Colonic mucosa (tissue), 4 donors: ENCODE measurements around the gene DEGS1. TPM values are rescaled to one million over a fixed set of nuclear protein-coding genes. Genes with fewer than 3 reads are reported as not detected.

ENCODE experiments used
- DNase-seq: peaks from one replicate; pipeline ENCODE4 v3.0.0-alpha.2; 2020
- H3K27ac ChIP-seq: fragments of 200-600 bp; one replicate; pipeline ENCODE4 v1.8.0; 2021
- H3K27me3 ChIP-seq: fragments of 200-600 bp; one replicate; pipeline ENCODE4 v1.8.0; 2021
- H3K36me3 ChIP-seq: fragments of 200-600 bp; one replicate; pipeline ENCODE4 v1.8.0; 2021
- H3K4me1 ChIP-seq: fragments of 200-600 bp; one replicate; pipeline ENCODE4 v1.8.0; 2021; ENCODE audit warnings: mild to moderate bottlenecking
- H3K4me3 ChIP-seq: fragments of 200-600 bp; one replicate; pipeline ENCODE4 v1.8.0; 2021
- H3K9ac ChIP-seq, 2 donors: one replicate each; pipeline ENCODE4 v1.7.0; 2013; ENCODE audit warnings: control low read depth in 2 of 2, low read depth in 2 of 2, low read length in 2 of 2
- H3K9me3 ChIP-seq: fragments of 200-600 bp; one replicate; pipeline ENCODE4 v1.8.0; 2021
- intact Hi-C: fragments of 100-400 bp; cut with DNase I; formaldehyde crosslinking; loops from one replicate; pipeline ENCODE4 v1.14.1; 2022
- total RNA-seq, 2 donors: library from RNA; stranded (reverse); fragmentation: NEBNext Ultra II Directional in 1 of 2; extraction: Animal tissue kit (Norgen Biotek cat#: 25700) in 1 of 2; gene quantifications; one replicate each; pipeline ENCODE4 v1.2.1, GENCODE V29; 2021
- TF ChIP-seq, protein P1 (sequence below): fragments of 200-600 bp; IDR thresholded peaks from one replicate; pipeline ENCODE4 v1.8.0; 2022; ENCODE audit warnings: antibody characterized with exemption, mild to moderate bottlenecking
- donor health status: healthy.
- donor health status: DM: no; HTN: no; CAD: no.
- donor health status: DM: no; HTN: no; CAD: no.

Gene DEGS1
- 10 to 100 TPM; 13.3 to 36.8 TPM for total RNA-seq

GRCh38 chr1:224182866-224183590, at the start of gene DEGS1:
TSS of gene DEGS1 (plus strand) at chr1:224183240. CDS start at chr1:224183337, 97 bp downstream.
- Histone ChIP-seq H3K9me3 (no peaks in the 10 kb centered on the region), H3K36me3 (no peaks in the 10 kb centered on the region), H3K27ac (peak within 1 kb of the TSS; percentile 98), H3K4me3 (peak within 1 kb of the TSS; percentile 96), H3K9ac (peak within 1 kb of the TSS; percentile 85 to 96), H3K27me3 (no peaks in the 10 kb centered on the region), H3K4me1 (peaks cover 5% of the 10 kb centered on the region)
- TF ChIP-seq, protein P1, sequence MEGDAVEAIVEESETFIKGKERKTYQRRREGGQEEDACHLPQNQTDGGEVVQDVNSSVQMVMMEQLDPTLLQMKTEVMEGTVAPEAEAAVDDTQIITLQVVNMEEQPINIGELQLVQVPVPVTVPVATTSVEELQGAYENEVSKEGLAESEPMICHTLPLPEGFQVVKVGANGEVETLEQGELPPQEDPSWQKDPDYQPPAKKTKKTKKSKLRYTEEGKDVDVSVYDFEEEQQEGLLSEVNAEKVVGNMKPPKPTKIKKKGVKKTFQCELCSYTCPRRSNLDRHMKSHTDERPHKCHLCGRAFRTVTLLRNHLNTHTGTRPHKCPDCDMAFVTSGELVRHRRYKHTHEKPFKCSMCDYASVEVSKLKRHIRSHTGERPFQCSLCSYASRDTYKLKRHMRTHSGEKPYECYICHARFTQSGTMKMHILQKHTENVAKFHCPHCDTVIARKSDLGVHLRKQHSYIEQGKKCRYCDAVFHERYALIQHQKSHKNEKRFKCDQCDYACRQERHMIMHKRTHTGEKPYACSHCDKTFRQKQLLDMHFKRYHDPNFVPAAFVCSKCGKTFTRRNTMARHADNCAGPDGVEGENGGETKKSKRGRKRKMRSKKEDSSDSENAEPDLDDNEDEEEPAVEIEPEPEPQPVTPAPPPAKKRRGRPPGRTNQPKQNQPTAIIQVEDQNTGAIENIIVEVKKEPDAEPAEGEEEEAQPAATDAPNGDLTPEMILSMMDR = no peak
- intact Hi-C loops = no loop called here
- peak; percentile 87 for DNase-seq

DNA sequence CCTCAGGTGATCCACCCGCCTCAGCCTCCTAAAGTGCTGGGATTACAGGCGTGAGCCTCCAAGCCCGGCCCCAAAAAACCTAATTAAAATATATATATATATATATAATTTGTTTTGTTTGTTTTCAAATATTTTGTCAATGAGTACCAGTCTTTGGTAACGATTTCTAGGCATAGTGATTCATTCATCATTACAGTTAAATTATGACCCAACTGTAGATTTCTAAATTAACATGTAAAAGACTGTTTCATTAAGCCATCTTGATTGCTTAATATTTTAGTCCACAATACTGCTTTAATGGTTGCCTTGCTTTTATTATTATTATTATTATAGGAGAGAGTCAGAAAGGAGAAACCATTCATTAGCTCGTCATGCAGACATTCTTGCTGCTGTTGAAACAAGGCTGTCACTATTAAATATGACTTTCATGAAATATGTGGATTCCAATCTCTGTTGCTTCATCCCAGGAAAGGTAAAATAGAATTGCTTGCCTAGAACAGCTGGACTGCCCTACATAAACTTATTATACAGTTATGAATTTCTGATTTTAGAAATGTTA, 49.2 kb upstream of the DEGS1 start:
- Histone ChIP-seq H3K9ac (no peak overlapping the region), H3K4me3 (no peak overlapping the region), H3K27me3 (no peaks in the 10 kb centered on the region), H3K9me3 (no peaks in the 10 kb centered on the region), H3K36me3 (peaks cover 11% of the 10 kb centered on the region), H3K4me1 (no peaks in the 10 kb centered on the region), H3K27ac (no peak overlapping the region)
- intact Hi-C loops = no loop called here
- DNase-seq = no peak
- TF ChIP-seq, protein P1 = no peak

DNA sequence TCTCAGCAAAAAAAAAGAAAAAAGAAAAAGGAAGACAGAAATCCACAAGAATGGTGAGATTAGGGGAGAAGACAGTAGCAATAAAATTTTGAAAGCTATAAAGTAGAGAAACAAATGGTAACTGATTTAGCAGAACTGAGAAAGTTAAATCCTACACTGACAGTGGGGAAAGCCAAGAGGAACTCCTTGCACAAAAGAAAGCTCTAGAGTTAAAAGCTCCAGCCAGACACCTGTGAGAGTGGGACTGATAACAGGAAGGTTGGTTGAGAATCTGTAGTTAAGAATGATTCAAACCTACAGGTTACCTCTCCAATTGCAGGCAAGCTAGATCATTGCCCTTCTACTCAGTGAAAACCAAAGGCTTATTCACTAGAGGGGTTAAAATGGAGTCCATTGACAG, 45.5 kb upstream of the DEGS1 start:
- Histone ChIP-seq H3K4me3 (no peak overlapping the region), H3K27ac (no peak overlapping the region), H3K9ac (no peak overlapping the region), H3K27me3 (no peaks in the 10 kb centered on the region), H3K36me3 (no peaks in the 10 kb centered on the region), H3K4me1 (no peaks in the 10 kb centered on the region), H3K9me3 (no peaks in the 10 kb centered on the region)
- no peak for DNase-seq
- TF ChIP-seq, protein P1 = no peak
- intact Hi-C loops = no loop called here

DNA sequence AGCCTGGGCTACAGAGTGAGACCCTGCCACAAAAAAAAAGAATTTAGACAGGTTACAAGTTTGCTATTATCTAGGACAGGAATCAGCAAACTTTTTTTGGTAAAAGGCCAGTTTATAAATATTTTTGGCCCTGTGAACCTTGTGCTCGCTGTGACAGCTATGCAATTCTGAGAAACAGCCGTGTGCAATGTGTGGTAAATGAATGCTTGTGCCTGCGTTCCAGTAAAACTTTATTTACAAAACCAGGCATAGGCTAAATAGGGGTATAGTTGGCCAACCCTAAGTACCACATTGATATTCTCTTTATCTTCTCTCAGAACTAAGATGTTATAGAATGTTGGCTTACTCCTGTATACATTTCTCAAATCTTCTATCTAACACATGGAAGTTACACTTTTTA, 44.8 kb upstream of the DEGS1 start:
- Histone ChIP-seq H3K9ac (no peak overlapping the region), H3K27ac (no peak overlapping the region), H3K36me3 (no peaks in the 10 kb centered on the region), H3K27me3 (no peaks in the 10 kb centered on the region), H3K4me3 (no peak overlapping the region), H3K4me1 (no peaks in the 10 kb centered on the region), H3K9me3 (no peaks in the 10 kb centered on the region)
- DNase-seq = no peak
- TF ChIP-seq, protein P1 = no peak
- intact Hi-C loops = no loop called here

- no peak overlapping the region for H3K9ac ChIP-seq
- DNase-seq = no peak
Observed at GRCh38 chr1:224141693-224142092, 41.3 kb upstream of the DEGS1 start.

More at GRCh38 chr1:224141693-224142092, 41.3 kb upstream of the DEGS1 start:
- Histone ChIP-seq H3K27ac (no peak overlapping the region), H3K27me3 (no peaks in the 10 kb centered on the region), H3K9me3 (no peaks in the 10 kb centered on the region), H3K4me1 (no peaks in the 10 kb centered on the region), H3K36me3 (no peaks in the 10 kb centered on the region), H3K4me3 (no peak overlapping the region)
- intact Hi-C loops = no loop called here
- TF ChIP-seq, protein P1 = no peak
